Smooth muscle cell (in vitro differentiated cells): ENCODE data around the gene MGAT5. TPM values are rescaled to one million over a fixed set of nuclear protein-coding genes. Genes with fewer than 3 reads are reported as not detected.

Experiments used
- DNase-seq: peaks from one replicate; lab custom pipeline; 2025; ENCODE audit not compliant: unreplicated experiment; lab: John Stamatoyannopoulos, UW
- H2AFZ ChIP-seq: fragments of 200-600 bp; sonication (generic); 2 replicates; pipeline ENCODE4 v1.6.0; 2016; ENCODE audit warnings: antibody characterized with exemption, low read depth, mild to moderate bottlenecking
- H3F3A ChIP-seq: fragments of 200-600 bp; sonication (generic); 2 replicates; pipeline ENCODE4 v1.6.0; 2017; ENCODE audit warnings: antibody characterized with exemption, low read depth
- H3K27ac ChIP-seq: fragments of 200-600 bp; sonication (generic); 2 replicates; pipeline ENCODE4 v1.5.1; 2016; ENCODE audit warnings: low read depth, mild to moderate bottlenecking
- H3K27me3 ChIP-seq: fragments of 200-600 bp; sonication (generic); 2 replicates; pipeline ENCODE4 v1.6.1; 2016; ENCODE audit warnings: low read depth, mild to moderate bottlenecking
- H3K36me3 ChIP-seq: fragments of 200-600 bp; sonication (generic); 2 replicates; pipeline ENCODE4 v1.5.1; 2016; ENCODE audit warnings: low read depth
- H3K4me1 ChIP-seq: fragments of 200-600 bp; sonication (generic); 2 replicates; pipeline ENCODE4 v1.5.1; 2016; ENCODE audit warnings: low read depth
- H3K4me2 ChIP-seq: fragments of 200-600 bp; sonication (generic); 2 replicates; pipeline ENCODE4 v1.6.0; 2016; ENCODE audit warnings: mild to moderate bottlenecking
- H3K4me3 ChIP-seq: fragments of 200-600 bp; sonication (generic); 2 replicates; pipeline ENCODE4 v1.5.1; 2016; ENCODE audit warnings: mild to moderate bottlenecking
- H3K79me2 ChIP-seq: fragments of 200-600 bp; sonication (generic); 2 replicates; pipeline ENCODE4 v1.6.0; 2016; ENCODE audit warnings: low read depth, mild to moderate bottlenecking
- H3K9ac ChIP-seq: fragments of 200-600 bp; sonication (generic); 2 replicates; pipeline ENCODE4 v1.6.0; 2016; ENCODE audit warnings: low read depth
- H3K9me3 ChIP-seq: fragments of 200-600 bp; sonication (generic); replicated peaks from 2 replicates; pipeline ENCODE4 v1.5.1; 2016; ENCODE audit warnings: low read depth
- H4K20me1 ChIP-seq: fragments of 200-600 bp; sonication (generic); 2 replicates; pipeline ENCODE4 v1.6.0; 2016; ENCODE audit warnings: low read depth
- WGBS: methylation state at CpG from one replicate; pipeline ENCODE4 v1.1.7; 2016; ENCODE audit warnings: low lambda C conversion rate; 5-methylcytosine and 5-hydroxymethylcytosine counted together
- polyA plus RNA-seq: library from polyadenylated mRNA; unstranded; fragments of >200 nt; fragmentation: Nextera tagmentation; extraction: Ambion mirVana; gene quantifications from 2 replicates; pipeline ENCODE4 v1.2.1, GENCODE V29; 2016
- total RNA-seq: library from RNA; depleted of rRNA; stranded (reverse); fragments of >200 nt; gene quantifications from 2 replicates; pipeline ENCODE4 v1.2.3, GENCODE V29; 2014
- TF ChIP-seq, protein P1 (sequence below): fragments of 200-600 bp; sonication (generic); IDR thresholded peaks from 2 replicates; pipeline ENCODE4 v1.5.1; 2017; ENCODE audit warnings: borderline replicate concordance, mild to moderate bottlenecking, antibody characterized with exemption; ENCODE audit not compliant: insufficient read depth, poor library complexity, severe bottlenecking

The MGAT5 gene
- total and polyA plus RNA-seq, 2 experiments from 2014 or later = 4.5 to 33.8 TPM

DNA sequence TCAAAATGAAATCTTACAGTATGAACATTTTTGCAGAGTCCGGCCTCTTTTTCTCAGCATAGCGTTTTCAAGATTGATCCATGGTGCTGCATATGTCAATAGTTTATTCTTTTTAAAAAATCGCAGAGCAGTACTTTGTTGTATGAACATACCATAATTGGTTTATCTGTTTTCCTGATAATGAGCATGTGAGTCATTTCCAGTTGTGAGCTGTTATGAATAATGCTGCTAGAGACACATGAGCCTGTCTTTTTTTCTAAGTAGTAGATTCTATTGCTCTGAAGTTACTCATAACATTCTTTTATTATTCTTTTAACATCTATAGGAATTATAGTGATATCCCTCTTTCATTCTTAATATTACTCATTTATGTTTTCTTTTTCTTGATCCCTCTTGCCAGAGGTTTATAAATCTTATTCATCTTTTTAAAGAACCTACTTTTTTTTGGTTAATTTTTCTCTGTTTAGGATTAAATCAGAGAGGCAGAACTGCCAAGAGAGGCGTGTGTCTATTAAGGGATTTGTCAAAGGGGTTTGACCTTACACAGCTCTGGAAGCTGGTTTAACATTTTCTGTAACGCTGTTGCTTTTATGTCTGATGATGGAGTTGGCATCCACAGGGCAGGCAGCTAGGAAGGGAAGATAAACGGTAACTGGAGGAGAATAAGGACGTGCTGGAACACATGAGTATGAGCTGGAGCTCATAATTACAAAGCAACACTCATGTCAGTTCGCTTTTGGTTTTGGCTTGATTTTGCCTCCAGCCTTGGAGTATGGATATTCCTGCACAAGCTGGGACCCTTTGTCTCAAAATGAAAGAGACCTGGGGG is 47.4 kb downstream of the MGAT5 start:
- Histone ChIP-seq H3K4me3 (no peak overlapping the region), H3K27me3 (no peaks in the 10 kb centered on the region), H2AFZ (no peak overlapping the region), H3K79me2 (no peaks in the 10 kb centered on the region), H3K4me1 (peaks cover 18% of the 10 kb centered on the region), H3K9me3 (no peaks in the 10 kb centered on the region), H3K27ac (peak overlapping the region; percentile 75), H3F3A (peaks cover 8% of the 10 kb centered on the region), H3K4me2 (peak overlapping the region; percentile 74), H3K9ac (peak overlapping the region; percentile 42), H3K36me3 (no peaks in the 10 kb centered on the region), H4K20me1 (no peaks in the 10 kb centered on the region)
- no peak for DNase-seq
- TF ChIP-seq, protein P1, sequence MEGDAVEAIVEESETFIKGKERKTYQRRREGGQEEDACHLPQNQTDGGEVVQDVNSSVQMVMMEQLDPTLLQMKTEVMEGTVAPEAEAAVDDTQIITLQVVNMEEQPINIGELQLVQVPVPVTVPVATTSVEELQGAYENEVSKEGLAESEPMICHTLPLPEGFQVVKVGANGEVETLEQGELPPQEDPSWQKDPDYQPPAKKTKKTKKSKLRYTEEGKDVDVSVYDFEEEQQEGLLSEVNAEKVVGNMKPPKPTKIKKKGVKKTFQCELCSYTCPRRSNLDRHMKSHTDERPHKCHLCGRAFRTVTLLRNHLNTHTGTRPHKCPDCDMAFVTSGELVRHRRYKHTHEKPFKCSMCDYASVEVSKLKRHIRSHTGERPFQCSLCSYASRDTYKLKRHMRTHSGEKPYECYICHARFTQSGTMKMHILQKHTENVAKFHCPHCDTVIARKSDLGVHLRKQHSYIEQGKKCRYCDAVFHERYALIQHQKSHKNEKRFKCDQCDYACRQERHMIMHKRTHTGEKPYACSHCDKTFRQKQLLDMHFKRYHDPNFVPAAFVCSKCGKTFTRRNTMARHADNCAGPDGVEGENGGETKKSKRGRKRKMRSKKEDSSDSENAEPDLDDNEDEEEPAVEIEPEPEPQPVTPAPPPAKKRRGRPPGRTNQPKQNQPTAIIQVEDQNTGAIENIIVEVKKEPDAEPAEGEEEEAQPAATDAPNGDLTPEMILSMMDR = no peak
- WGBS = 30% methylated on average over 8 of the region's 8 CpGs

DNA sequence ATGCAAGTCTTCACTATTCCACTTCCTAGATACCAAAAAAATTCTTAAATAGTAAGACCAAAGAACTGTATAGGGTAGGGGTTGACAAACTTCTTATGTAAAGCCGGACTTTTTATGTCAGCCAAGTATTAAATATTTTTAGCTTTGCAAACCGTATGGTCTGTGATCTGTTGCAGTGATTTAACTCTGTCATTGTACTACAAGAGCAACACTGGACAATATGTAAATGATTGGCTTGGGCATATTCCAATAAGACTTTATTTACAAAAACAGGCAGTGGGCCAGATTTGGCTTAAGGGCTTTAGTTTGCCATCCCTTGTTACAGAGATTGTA is 48.0 kb downstream of the MGAT5 start:
- peaks cover 18% of the 10 kb centered on the region for H3K4me1 ChIP-seq
- DNase-seq = no peak
- H3K36me3 ChIP-seq = no peaks in the 10 kb centered on the region
- 68% methylated on average over 2 of the region's 2 CpGs for WGBS
- no peaks in the 10 kb centered on the region for H3K9me3 ChIP-seq
- H2AFZ ChIP-seq = no peak overlapping the region
- H3K27ac ChIP-seq = peak overlapping the region; percentile 75
- H3K27me3 ChIP-seq = no peaks in the 10 kb centered on the region
- TF ChIP-seq, protein P1 = no peak
- H3K4me3 ChIP-seq = no peak overlapping the region
- peak overlapping the region; percentile 42 for H3K9ac ChIP-seq
- H3K79me2 ChIP-seq = no peaks in the 10 kb centered on the region
- peak overlapping the region; percentile 74 for H3K4me2 ChIP-seq
- H4K20me1 ChIP-seq = no peaks in the 10 kb centered on the region
- H3F3A ChIP-seq = peaks cover 8% of the 10 kb centered on the region

DNA sequence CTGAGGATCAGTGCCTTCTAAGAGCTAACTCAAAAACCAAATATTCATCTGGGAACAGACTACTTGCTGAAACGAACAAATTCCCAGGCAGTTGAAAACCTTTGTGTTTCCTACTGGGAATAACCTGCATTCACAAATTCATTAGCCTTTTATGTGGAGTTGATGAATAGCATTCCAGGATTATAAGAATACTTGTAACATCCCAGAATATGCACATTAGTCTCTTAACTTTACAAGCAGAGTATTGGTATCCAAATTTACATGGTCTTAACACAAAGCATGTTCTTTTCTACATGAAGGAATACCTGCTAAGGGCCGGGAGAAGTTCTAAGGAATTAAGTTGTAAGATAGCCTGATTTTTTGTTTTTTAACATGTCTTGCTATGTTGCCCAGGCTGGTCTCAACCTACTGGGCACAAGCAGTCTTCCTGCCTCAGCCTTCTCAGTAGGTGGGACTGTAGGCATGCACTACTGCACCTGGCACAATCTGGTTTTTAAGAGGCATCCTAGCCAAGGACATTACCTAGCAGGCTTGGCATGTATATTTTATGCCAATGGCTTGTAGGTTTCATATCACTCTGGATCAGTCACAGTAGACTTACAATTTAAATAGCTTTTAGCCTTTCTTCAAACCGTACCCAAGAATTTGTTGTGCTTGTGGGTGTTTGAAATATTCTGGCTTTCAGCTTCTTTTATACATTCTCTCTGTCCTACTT is 50.7 kb downstream of the MGAT5 start:
- H3K9me3 ChIP-seq = no peaks in the 10 kb centered on the region
- peaks cover 18% of the 10 kb centered on the region for H3K4me1 ChIP-seq
- H4K20me1 ChIP-seq = no peaks in the 10 kb centered on the region
- H3K4me3 ChIP-seq = no peak overlapping the region
- H3K36me3 ChIP-seq = no peaks in the 10 kb centered on the region
- WGBS = 84% methylated on average over 3 of the region's 3 CpGs
- no peak for DNase-seq
- no peak overlapping the region for H3K9ac ChIP-seq
- H2AFZ ChIP-seq = no peak overlapping the region
- H3K4me2 ChIP-seq = no peak overlapping the region
- no peaks in the 10 kb centered on the region for H3K27me3 ChIP-seq
- H3K27ac ChIP-seq = no peak overlapping the region
- no peaks in the 10 kb centered on the region for H3K79me2 ChIP-seq
- peaks cover 12% of the 10 kb centered on the region for H3F3A ChIP-seq
- TF ChIP-seq, protein P1 = no peak
